HEK293 (cell line): ENCODE measurements around the gene AKAP1.

ENCODE experiments used
- CTCF ChIP-seq: fragments of 450-650 bp; formaldehyde crosslinking; IDR thresholded peaks from 2 replicates; pipeline ENCODE4 v1.5.1; 2016; ENCODE audit warnings: missing biosample characterization, missing genetic modification characterization
- KLF10 ChIP-seq: fragments of 450-650 bp; IDR thresholded peaks from 2 replicates; pipeline ENCODE4 v1.5.1; 2018; ENCODE audit warnings: missing biosample characterization, mild to moderate bottlenecking, missing genetic modification characterization
- ZNF121 ChIP-seq: fragments of 450-650 bp; formaldehyde crosslinking; IDR thresholded peaks from 2 replicates; pipeline ENCODE4 v1.5.1; 2016; ENCODE audit warnings: missing biosample characterization, missing genetic modification characterization
- ZNF140 ChIP-seq: fragments of 450-650 bp; formaldehyde crosslinking; IDR thresholded peaks from 2 replicates; pipeline ENCODE4 v1.5.1; 2016; ENCODE audit warnings: missing biosample characterization, missing genetic modification characterization
- ZNF324 ChIP-seq: fragments of 450-650 bp; formaldehyde crosslinking; IDR thresholded peaks from 2 replicates; pipeline ENCODE4 v1.5.1; 2016; ENCODE audit warnings: missing biosample characterization, missing genetic modification characterization
- ZNF366 ChIP-seq: fragments of 450-650 bp; formaldehyde crosslinking; conservative IDR thresholded peaks from 2 replicates; pipeline ENCODE4 v1.5.1; 2016; ENCODE audit warnings: missing biosample characterization, missing genetic modification characterization
- ZNF433 ChIP-seq: fragments of 450-650 bp; formaldehyde crosslinking; IDR thresholded peaks from 2 replicates; pipeline ENCODE4 v1.5.1; 2016; ENCODE audit warnings: missing biosample characterization, missing genetic modification characterization, low read depth
- ZNF555 ChIP-seq: fragments of 450-650 bp; formaldehyde crosslinking; conservative IDR thresholded peaks from 2 replicates; pipeline ENCODE4 v1.5.1; 2017; ENCODE audit warnings: missing biosample characterization, mild to moderate bottlenecking, missing genetic modification characterization, inconsistent platforms
- ZNF629 ChIP-seq: fragments of 450-650 bp; formaldehyde crosslinking; IDR thresholded peaks from 2 replicates; pipeline ENCODE4 v1.5.1; 2017; ENCODE audit warnings: missing biosample characterization, missing genetic modification characterization
- ZNF677 ChIP-seq: fragments of 450-650 bp; IDR thresholded peaks from 2 replicates; pipeline ENCODE4 v1.5.0; 2018; ENCODE audit warnings: missing biosample characterization, mild to moderate bottlenecking, missing genetic modification characterization, moderate library complexity

- no peak for TF ChIP-seq CTCF (tag by site-specific recombination)
- no peak for TF ChIP-seq ZNF324 (tag by site-specific recombination)
- no peak for TF ChIP-seq KLF10 (tag by site-specific recombination)
- TF ChIP-seq ZNF629 = no peak
- no peak for TF ChIP-seq ZNF677 (tag by site-specific recombination)
- no peak for TF ChIP-seq ZNF555
- no peak for TF ChIP-seq ZNF121 (tag by site-specific recombination)
- no peak for TF ChIP-seq ZNF366 (tag by site-specific recombination)
- no peak for TF ChIP-seq ZNF140 (tag by site-specific recombination)
- TF ChIP-seq ZNF433 (tag by site-specific recombination) = no peak
Measured at GRCh38 chr17:57136355-57136754, 51.3 kb downstream of the AKAP1 start.
